Measurements from ENCODE around the gene SSNA1. TPM values are rescaled to one million over a fixed set of nuclear protein-coding genes. Genes with fewer than 3 reads are reported as not detected.

Gene SSNA1
- total and polyA plus RNA-seq, 2 experiments from 2014 or later: 64.5 to 110 TPM

DNA sequence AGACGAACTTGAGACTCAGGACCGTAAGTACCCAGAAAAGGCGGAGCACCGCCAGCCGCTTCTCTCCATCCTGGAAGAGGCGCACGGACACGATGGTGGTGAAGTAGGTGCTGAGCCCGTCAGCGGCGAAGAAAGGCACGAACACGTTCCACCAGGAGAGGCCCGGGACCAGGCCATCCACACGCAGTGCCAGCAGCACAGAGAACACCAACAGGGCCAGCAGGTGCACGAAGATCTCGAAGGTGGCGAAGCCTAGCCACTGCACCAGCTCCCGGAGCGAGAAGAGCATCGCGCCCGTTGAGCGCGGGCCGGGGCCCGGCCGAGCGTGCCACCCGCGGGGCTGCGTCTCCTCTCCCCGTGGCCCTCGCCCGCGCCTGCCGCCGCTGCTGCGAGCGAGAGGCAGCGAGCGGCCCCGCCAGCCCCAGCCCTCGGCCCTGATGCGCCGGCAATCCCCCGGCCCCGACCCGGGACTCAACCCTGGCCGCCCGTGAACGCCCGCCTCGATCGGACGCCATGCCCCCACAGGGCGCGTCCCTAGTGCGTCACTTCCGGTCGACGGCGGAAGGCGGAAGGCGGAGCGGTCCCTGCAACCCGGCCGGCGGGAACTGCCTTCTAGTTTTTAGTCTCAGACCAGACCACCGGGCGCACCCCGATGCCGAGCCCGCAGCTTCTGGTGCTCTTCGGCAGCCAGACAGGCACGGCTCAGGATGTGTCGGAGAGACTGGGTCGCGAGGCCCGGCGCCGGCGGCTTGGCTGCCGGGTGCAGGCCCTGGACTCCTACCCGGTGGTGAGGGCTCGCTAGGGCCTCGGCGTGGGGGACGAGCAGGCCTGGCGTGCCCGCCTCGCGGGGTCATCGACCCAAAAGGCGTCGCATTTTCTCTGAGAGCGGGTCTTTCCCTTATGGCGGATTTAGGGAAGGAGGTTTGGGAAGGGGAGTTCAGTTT, 16.9 kb downstream of the SSNA1 start, which contains the start of the genes NDOR1 and TMEM203:
Gene NDOR1, plus strand, starts transcription at position 575 of the 944 bp plus-strand sequence. Its CDS starts 78 bp downstream, at position 653.
Gene TMEM203, minus strand, starts transcription at position 523 of the 944 bp plus-strand sequence. Its CDS starts 234 bp downstream, at position 289.
- H3K4me3 ChIP-seq: peak within 1 kb of the TSS; percentile 86
- no peaks in the 10 kb centered on the region for H3K9me3 ChIP-seq (ENCODE audit: low read depth)
- peaks cover 30% of the 10 kb centered on the region for H3K4me1 ChIP-seq (ENCODE audit: low read depth)
- no peaks in the 10 kb centered on the region for H3K36me3 ChIP-seq
- peak within 1 kb of the TSS; percentile 47 for H3K27ac ChIP-seq
- peak; percentile 87 to 93 for DNase-seq (ENCODE audit: low read depth in 1 of 2, low spot score in 1 of 2)
- TF ChIP-seq, protein P1, sequence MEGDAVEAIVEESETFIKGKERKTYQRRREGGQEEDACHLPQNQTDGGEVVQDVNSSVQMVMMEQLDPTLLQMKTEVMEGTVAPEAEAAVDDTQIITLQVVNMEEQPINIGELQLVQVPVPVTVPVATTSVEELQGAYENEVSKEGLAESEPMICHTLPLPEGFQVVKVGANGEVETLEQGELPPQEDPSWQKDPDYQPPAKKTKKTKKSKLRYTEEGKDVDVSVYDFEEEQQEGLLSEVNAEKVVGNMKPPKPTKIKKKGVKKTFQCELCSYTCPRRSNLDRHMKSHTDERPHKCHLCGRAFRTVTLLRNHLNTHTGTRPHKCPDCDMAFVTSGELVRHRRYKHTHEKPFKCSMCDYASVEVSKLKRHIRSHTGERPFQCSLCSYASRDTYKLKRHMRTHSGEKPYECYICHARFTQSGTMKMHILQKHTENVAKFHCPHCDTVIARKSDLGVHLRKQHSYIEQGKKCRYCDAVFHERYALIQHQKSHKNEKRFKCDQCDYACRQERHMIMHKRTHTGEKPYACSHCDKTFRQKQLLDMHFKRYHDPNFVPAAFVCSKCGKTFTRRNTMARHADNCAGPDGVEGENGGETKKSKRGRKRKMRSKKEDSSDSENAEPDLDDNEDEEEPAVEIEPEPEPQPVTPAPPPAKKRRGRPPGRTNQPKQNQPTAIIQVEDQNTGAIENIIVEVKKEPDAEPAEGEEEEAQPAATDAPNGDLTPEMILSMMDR (IDR thresholded peaks at IDR 0.05; ENCODE audit: low read depth, low read length): no peak
- H3K27me3 ChIP-seq: no peaks in the 10 kb centered on the region

DNA sequence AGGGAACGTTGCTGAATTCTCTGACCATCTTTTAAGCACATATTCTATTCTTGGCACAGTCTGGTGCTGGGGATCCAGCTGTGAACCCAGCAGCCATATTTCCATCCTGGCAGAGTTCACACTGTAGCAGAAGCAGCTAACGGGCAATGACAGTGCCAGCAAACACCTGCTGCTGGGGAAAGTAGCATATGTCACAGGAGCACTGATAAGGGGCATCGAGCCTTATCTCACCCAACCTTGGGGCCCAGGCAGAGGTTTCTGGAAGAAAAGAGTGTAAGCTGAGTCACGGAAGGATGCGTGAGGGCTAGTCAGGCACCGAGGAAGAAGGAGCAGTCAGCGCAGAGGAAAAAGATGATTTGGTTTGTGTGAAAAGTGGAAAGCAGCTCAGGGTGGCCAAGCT, 18.1 kb downstream of the SSNA1 start:
- Histone ChIP-seq H3K4me3 (peak overlapping the region; percentile 86), H3K27me3 (no peaks in the 10 kb centered on the region), H3K36me3 (no peaks in the 10 kb centered on the region), H3K4me1 (ENCODE audit: low read depth) (peaks cover 24% of the 10 kb centered on the region), H3K27ac (no peak overlapping the region), H3K9me3 (ENCODE audit: low read depth) (no peaks in the 10 kb centered on the region)
- DNase-seq (ENCODE audit: low read depth in 1 of 2, low spot score in 1 of 2): no peak
- TF ChIP-seq, protein P1 (IDR thresholded peaks at IDR 0.05; ENCODE audit: low read depth, low read length): no peak

DNA sequence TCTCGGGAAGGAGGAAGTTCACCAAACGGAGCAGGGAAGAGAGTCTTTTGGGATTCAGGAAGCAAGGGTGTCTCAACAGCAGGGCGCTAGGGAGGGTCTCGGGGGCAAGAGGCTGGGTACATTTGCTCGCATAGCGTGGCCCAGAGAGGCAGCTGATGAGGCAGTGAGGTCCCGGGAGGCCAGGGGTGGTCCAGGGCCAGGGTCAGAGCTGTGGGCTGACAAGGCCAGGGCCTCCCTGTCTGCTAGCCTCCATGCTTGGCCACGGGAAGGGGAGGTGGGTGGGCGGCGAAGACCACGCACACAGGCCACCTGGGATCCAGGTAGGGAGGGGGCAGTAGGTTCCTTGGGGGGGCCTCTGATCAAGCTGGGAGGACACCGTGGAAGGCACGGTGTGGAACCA, 23.1 kb downstream of the SSNA1 start:
- DNase-seq (ENCODE audit: low read depth in 1 of 2, low spot score in 1 of 2): no peak
- Histone ChIP-seq H3K9me3 (ENCODE audit: low read depth) (no peaks in the 10 kb centered on the region), H3K4me1 (ENCODE audit: low read depth) (peaks cover under 1% of the 10 kb centered on the region), H3K36me3 (no peaks in the 10 kb centered on the region), H3K4me3 (no peak overlapping the region), H3K27ac (no peak overlapping the region), H3K27me3 (no peaks in the 10 kb centered on the region)
- TF ChIP-seq, protein P1 (IDR thresholded peaks at IDR 0.05; ENCODE audit: low read depth, low read length): no peak

DNA sequence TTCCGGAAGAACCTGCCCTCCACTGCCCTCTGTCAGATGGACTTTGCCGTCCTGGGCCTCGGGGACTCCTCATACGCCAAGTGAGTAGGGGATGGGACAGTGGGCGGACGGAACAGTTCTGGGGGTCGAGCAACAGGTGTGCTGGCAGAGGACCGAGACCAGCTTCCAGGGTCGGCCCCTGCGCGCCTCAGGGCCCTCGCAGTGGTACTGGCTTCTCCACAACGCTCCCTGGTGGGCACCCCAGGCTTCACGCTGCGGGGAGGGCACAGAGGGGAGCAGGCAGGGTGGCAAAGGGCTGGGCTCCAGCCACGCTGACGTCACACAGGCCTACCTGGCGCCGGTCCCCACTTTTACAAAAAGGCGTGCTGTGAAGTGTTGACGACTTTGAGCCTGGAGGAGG, 24.0 kb downstream of the SSNA1 start:
- no peaks in the 10 kb centered on the region for H3K27me3 ChIP-seq
- no peak overlapping the region for H3K4me3 ChIP-seq
- no peak for DNase-seq (ENCODE audit: low read depth in 1 of 2, low spot score in 1 of 2)
- peaks cover 3% of the 10 kb centered on the region for H3K4me1 ChIP-seq (ENCODE audit: low read depth)
- TF ChIP-seq, protein P1 (IDR thresholded peaks at IDR 0.05; ENCODE audit: low read depth, low read length): no peak
- H3K36me3 ChIP-seq: no peaks in the 10 kb centered on the region
- no peaks in the 10 kb centered on the region for H3K9me3 ChIP-seq (ENCODE audit: low read depth)
- no peak overlapping the region for H3K27ac ChIP-seq

DNA sequence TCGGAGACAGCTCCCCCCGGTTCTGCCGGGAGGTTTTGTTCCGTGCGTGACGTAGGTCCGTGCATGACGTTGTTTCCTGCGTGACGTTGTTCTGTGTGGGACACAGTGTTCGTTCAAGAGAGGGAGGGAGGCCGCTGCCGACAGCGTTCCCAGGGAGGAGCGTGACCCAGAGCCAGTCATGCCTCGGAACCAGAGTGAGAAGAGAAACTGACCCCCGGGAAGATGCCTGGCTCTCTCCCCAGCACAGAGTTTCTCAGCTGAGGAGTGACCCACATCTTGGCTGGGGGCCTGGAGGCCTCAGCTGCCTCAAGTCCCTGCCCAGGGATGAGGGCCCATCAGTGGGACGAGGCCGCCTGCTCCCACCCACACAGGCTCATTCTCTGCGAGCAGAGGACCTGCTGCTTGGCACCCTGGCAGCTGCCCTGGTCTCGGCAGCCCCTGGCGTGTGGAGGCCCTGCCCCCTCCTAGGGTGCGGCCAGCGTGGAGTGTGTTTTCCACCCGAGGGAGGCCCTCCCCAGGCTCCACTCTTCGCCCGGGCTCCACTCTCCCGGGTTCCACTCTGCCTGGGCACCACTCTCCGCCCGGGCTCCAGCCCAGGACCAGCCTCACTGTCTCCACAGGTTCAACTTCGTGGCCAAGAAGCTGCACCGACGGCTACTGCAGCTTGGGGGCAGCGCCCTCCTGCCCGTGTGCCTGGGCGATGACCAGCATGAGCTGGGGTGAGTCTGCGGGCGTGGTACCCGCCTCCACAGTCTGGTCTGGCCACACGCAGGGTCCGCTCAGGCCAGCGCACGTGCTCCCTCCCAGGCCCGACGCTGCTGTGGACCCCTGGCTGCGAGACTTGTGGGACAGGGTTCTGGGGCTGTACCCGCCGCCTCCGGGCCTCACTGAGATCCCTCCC, 24.9 kb downstream of the SSNA1 start:
- TF ChIP-seq, protein P1 (IDR thresholded peaks at IDR 0.05; ENCODE audit: low read depth, low read length): no peak
- H3K27ac ChIP-seq: no peak overlapping the region
- no peak for DNase-seq (ENCODE audit: low read depth in 1 of 2, low spot score in 1 of 2)
- H3K27me3 ChIP-seq: no peaks in the 10 kb centered on the region
- peaks cover 12% of the 10 kb centered on the region for H3K4me1 ChIP-seq (ENCODE audit: low read depth)
- H3K36me3 ChIP-seq: no peaks in the 10 kb centered on the region
- no peaks in the 10 kb centered on the region for H3K9me3 ChIP-seq (ENCODE audit: low read depth)
- H3K4me3 ChIP-seq: no peak overlapping the region
